ENCODE results near the gene RTN4RL2.

Gene RTN4RL2

DNA sequence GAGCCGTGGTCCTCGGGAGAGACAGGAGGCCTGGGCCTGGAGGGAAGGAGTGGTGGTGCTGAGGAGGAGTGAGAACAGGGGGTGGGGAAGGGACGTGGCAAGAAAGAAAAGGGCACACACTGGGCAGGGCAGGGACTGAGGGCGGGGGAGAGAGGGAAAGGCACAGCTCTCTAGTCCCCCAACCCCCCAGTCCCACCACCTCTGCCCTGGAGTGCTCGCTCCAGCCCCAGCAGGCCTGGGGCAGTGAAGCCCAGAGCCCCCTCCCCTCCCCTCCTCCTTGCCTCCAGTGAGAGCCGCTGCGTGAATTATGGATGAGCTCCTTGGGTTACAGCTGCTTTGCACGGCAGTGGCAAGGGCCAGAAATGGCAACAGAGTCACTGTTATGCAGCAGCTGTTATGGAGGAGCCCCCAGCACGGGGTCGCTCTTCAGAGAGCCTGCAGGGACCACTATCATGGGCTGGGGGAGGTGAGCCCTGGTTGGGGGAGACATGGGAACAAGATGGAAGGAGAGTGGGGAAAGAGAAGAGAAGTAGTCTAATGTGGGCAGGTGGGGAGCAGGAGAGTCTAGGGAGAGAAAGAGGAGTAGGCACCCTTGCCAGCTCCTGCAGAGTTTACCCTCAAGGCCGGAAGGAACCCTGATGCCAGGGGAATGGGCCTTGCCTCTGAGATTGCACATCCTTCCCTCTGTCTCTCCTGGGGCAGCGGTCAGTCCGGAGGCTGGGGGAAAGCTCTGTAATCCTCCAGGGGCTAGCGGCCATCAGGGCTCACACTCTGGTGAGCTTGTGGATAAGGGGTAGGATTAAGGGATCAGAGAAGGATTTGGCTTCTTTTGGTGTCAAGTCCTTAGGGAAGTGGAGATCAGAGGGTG lies 3.6 kb downstream of the RTN4RL2 start:
- no peaks in the 10 kb centered on the region for H4K20me1 ChIP-seq (ENCODE audit: control insufficient read depth, insufficient read depth, low read depth, low read length)
- H3K27ac ChIP-seq (ENCODE audit: low read depth, low read length) = no peak overlapping the region
- H3K36me3 ChIP-seq (ENCODE audit: control insufficient read depth, low read length) = no peaks in the 10 kb centered on the region
- peaks cover 13% of the 10 kb centered on the region for H3K4me1 ChIP-seq (ENCODE audit: control insufficient read depth, low read length)
- no peak overlapping the region for H3K4me2 ChIP-seq (ENCODE audit: low read length)
- H3K27me3 ChIP-seq (ENCODE audit: control insufficient read depth, low read length) = peaks cover 33% of the 10 kb centered on the region
- TF ChIP-seq, protein P1, sequence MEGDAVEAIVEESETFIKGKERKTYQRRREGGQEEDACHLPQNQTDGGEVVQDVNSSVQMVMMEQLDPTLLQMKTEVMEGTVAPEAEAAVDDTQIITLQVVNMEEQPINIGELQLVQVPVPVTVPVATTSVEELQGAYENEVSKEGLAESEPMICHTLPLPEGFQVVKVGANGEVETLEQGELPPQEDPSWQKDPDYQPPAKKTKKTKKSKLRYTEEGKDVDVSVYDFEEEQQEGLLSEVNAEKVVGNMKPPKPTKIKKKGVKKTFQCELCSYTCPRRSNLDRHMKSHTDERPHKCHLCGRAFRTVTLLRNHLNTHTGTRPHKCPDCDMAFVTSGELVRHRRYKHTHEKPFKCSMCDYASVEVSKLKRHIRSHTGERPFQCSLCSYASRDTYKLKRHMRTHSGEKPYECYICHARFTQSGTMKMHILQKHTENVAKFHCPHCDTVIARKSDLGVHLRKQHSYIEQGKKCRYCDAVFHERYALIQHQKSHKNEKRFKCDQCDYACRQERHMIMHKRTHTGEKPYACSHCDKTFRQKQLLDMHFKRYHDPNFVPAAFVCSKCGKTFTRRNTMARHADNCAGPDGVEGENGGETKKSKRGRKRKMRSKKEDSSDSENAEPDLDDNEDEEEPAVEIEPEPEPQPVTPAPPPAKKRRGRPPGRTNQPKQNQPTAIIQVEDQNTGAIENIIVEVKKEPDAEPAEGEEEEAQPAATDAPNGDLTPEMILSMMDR (IDR thresholded peaks at IDR 0.05; ENCODE audit: low read depth, low read length, poor library complexity, severe bottlenecking) = no peak
- H3K9me3 ChIP-seq (ENCODE audit: control insufficient read depth, insufficient read depth, low read length) = no peaks in the 10 kb centered on the region
- no peaks in the 10 kb centered on the region for H3K79me2 ChIP-seq (ENCODE audit: control insufficient read depth, low read length)
- H3K4me3 ChIP-seq (ENCODE audit: low read length) = no peak overlapping the region
- no peaks in the 10 kb centered on the region for H3K9me2 ChIP-seq (replicated peaks; ENCODE audit: control insufficient read depth, low read length)
- H3F3A ChIP-seq (ENCODE audit: control insufficient read depth, insufficient read depth) = no peaks in the 10 kb centered on the region

DNA sequence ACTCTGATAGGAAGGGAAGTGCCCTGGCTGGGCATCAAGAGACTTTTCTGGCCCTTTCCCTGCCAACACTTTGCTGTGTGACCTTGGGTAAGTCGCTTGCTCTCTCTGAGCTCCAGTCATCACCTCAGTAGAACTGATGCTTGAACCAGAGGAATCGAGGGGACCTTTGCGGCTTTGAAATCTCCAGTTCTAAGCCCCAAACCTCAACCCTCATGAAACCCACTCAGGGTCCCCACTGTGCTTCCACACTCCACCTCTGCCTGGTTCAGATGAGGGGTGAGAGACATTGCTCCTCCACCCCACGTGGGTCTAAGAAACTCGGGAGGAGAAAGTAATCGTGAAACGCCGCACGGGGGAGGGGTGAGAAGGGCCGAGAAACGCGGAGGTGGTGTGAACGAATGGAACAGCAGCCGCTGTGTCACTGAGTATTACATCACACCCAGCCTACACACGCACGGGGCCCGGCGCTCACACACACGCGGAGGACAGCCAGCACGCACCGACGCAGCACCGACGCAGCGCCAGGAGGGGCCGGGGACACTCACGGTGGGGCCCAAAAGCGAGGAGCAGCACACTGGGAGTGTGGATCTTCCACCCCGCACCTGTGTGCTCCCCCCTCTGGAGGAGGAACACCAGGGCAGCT lies 4.3 kb downstream of the RTN4RL2 start:
- Histone ChIP-seq H3K36me3 (ENCODE audit: control insufficient read depth, low read length) (no peaks in the 10 kb centered on the region), H3K27ac (ENCODE audit: low read depth, low read length) (no peak overlapping the region), H4K20me1 (ENCODE audit: control insufficient read depth, insufficient read depth, low read depth, low read length) (no peaks in the 10 kb centered on the region), H3K4me3 (ENCODE audit: low read length) (no peak overlapping the region), H3F3A (ENCODE audit: control insufficient read depth, insufficient read depth) (no peaks in the 10 kb centered on the region), H3K4me1 (ENCODE audit: control insufficient read depth, low read length) (peaks cover 5% of the 10 kb centered on the region), H3K9me2 (replicated peaks; ENCODE audit: control insufficient read depth, low read length) (no peaks in the 10 kb centered on the region), H3K27me3 (ENCODE audit: control insufficient read depth, low read length) (peaks cover 25% of the 10 kb centered on the region), H3K4me2 (ENCODE audit: low read length) (no peak overlapping the region), H3K9me3 (ENCODE audit: control insufficient read depth, insufficient read depth, low read length) (no peaks in the 10 kb centered on the region), H3K79me2 (ENCODE audit: control insufficient read depth, low read length) (no peaks in the 10 kb centered on the region)
- TF ChIP-seq EZH2phosphoT487 (IDR thresholded peaks at IDR 0.05; ENCODE audit: borderline replicate concordance, low read length) = no peak
- TF ChIP-seq, protein P1 (IDR thresholded peaks at IDR 0.05; ENCODE audit: low read depth, low read length, poor library complexity, severe bottlenecking) = no peak

DNA sequence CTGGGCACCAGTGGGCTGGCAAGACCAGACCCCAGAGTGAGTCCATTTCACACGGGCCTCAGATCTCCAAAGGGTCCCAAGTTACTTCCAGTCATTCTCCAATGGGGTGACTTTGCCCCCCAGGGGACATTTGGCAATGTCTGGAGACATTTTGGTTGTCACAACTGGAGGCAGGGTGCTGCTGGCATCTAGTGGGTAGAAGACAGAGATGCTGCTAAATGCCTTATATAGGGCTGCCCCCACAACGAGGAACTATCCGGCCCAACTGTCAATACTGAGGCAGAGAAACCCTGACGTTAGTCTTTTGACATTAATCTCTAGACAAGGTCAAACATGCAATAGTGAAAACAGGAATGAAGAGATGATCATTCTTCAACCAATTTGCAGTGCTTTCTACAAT lies 6.4 kb downstream of the RTN4RL2 start:
- Histone ChIP-seq H3K36me3 (ENCODE audit: control insufficient read depth, low read length) (no peaks in the 10 kb centered on the region), H3K79me2 (ENCODE audit: control insufficient read depth, low read length) (no peaks in the 10 kb centered on the region)

More for the DNA sequence above, 6.4 kb downstream of the RTN4RL2 start:
- Histone ChIP-seq H3K27me3 (ENCODE audit: control insufficient read depth, low read length) (peaks cover 10% of the 10 kb centered on the region), H3K27ac (ENCODE audit: low read depth, low read length) (no peak overlapping the region), H3K9me2 (replicated peaks; ENCODE audit: control insufficient read depth, low read length) (no peaks in the 10 kb centered on the region), H3K9me3 (ENCODE audit: control insufficient read depth, insufficient read depth, low read length) (no peaks in the 10 kb centered on the region), H3K4me1 (ENCODE audit: control insufficient read depth, low read length) (no peaks in the 10 kb centered on the region), H3K4me3 (ENCODE audit: low read length) (no peak overlapping the region), H3K4me2 (ENCODE audit: low read length) (no peak overlapping the region), H3F3A (ENCODE audit: control insufficient read depth, insufficient read depth) (no peaks in the 10 kb centered on the region), H4K20me1 (ENCODE audit: control insufficient read depth, insufficient read depth, low read depth, low read length) (no peaks in the 10 kb centered on the region)
- TF ChIP-seq, protein P1 (IDR thresholded peaks at IDR 0.05; ENCODE audit: low read depth, low read length, poor library complexity, severe bottlenecking) = no peak
- no peak for TF ChIP-seq EZH2phosphoT487 (IDR thresholded peaks at IDR 0.05; ENCODE audit: borderline replicate concordance, low read length)

All from DOHH2 (cell line).